CD4-positive, alpha-beta T cell treated with Interferon alpha-2 for 1 hour (primary cell): ENCODE measurements around the gene SLC39A11.
"Not testable (repeated sequence)": the region's sequence is repeated elsewhere in the genome, so short reads cannot be mapped to it uniquely, and the experiment has no call there.

Source experiments
- DNase-seq, 2 donors: peaks; one replicate each; pipeline ENCODE4 v3.0.0-alpha.2; 2020 to 2022

The SLC39A11 gene

DNA sequence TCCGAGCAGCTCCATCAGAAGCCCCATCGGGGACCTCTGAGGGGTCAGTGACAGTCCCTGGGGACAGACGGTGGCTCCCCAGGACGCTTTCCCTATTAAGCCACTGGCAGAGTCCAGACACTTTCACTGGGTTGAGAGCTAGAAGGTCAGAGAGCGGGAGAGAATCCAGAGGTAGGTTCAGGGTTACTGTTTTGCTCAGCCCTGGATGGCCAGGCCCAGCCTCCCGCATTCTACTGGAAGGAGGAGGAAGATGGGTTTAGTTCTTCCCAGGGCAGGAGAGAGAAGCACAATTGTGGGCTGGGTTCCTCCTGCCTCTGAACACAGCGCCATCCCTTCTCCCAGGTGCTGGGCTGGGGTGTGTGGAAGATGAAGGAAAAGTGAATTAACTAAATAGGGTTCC is 452.8 kb downstream of the SLC39A11 start:
- no peak for DNase-seq

DNA sequence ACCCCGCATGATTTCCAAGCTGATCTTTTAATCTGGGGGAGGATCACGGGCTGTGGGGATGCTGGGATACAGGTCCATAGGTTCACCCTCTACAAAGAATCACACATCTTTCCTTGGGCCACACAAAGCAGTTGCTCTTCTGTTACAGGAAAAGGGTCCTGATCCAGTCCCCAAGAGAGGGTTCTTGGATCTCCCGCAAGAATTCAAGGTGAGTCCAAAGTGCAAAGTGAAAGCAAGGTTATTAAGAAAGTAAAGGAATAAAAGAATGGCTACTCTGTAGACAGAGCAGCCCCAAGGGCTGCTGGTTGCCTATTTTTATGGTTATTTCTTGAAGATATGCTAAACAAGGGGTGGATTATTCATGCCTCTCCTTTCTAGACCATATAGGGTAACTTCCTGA is 453.6 kb downstream of the SLC39A11 start:
- DNase-seq = not testable (repeated sequence)

- no peak for DNase-seq
Measured at GRCh38 chr17:72635034-72635635, 457.4 kb downstream of the SLC39A11 start.

DNA sequence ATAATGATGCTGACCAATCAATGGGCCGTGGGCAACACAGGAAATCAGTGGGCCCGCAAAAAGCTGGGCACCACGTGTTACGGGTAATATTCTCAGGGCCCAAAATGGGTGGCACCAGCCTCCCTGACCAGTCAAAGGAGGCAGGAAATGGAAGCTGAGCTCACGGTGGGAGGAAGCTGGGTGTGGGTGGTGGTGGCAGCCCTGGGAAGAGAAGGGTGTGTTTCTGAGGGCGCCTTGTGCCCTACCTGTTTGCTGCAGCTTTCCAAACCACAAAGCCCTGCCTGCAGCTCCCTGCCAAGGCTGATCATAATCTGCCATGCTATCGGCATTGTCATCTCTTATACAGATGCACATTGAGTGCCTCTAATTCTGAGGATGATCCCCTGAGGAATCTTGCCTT is 457.9 kb downstream of the SLC39A11 start:
- peak in 1 of 2 donors; percentile 17 for DNase-seq

- DNase-seq = no peak
Measured at GRCh38 chr17:72631949-72632684, 460.4 kb downstream of the SLC39A11 start.

DNA sequence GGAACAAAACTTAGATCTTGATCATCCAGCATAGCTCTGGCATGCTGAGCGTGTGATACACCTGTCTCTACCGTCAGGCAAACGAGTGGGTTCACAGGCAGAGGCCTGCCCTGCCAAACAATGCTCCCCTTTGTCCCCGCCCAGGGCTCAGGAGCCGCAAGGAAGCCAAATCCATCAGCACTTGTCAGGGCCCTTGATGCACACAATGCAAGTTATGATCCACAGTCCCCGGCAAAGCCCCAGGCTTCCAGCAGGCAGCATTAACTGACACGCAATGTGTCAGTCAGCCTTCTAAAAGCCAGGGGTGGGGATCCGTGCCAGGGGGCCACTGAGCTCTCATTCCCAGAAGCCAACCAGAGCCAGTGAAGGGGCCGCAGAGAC is 460.9 kb downstream of the SLC39A11 start:
- DNase-seq = no peak

- DNase-seq = no peak
Measured at GRCh38 chr17:72624652-72625051, 467.8 kb downstream of the SLC39A11 start.

DNA sequence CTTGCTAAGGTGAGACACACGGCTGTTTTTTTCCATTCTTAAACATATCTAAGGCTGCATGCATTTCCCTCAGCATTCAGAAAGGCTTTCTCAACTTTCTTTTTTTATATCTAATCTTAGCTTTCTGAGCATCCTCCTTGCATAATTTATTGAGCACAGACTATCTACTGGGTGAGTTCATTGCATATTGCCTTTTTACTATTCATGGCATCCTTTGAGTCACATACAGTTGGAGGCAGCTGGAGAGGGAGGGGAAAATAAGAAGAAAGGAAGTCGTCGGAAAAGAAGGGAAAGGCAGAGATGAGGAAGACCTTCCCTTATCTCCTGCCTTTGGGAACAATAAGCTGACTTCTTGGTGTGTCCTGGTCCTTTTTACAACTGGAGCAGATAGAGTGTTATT is 468.3 kb downstream of the SLC39A11 start:
- no peak for DNase-seq

GRCh38 chr17:72622661-72623433 is 469.6 kb downstream of the SLC39A11 start:
- no peak for DNase-seq

DNA sequence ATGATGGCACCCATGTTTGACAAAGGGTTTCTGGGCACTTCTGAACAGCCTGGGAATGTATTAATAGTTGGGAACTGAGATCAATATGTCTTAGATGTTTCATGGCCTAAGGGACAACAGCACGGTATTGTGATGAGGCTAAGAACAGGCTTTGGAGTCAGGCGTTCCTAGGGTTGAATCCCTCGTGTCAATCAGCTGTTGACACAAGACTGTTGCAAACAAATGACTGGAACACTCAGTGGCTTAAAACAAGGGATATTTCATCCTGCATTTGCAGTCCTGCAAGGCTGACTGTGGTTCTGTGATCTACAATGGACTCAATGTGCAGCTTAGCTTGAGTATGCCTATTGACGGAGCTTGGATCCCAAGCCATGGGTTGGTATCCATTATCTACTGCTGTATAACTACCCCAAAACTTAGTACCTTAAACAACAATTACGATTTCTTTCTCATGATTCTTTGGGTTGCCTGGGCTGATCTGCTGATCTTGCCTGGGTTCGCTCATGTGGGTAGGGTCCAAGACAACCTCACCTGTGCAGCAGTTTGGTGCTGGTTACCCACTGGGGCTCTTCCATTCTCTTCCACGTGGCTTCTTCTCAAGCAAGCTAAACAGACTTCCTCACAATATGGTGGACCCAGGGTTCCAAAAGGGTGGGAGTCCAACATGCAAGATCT is 472.4 kb downstream of the SLC39A11 start:
- no peak for DNase-seq

DNA sequence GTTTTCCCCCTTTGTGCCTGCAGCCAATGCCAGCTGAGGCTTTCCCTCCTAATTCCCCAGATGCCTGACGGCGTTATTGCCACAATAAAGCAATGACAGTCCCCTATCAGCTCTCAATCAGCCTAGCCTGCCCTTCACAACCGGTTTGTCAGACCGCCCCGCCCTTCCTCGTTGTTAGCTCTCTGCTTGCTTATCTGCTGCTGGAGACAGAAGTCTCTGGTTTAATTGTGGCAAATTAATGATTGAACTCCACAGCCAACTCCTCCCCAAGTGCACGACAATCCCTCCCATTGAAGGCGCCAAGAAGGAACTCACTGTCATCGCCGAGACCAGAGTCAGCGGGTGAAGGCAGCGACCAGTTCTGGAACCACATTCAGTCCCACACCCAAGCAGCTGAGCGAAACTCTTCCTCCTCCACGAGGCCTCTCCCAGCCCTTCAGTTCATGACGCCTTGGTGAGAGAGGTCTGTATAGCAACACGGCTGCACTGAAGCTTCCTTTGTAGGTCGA is 474.4 kb downstream of the SLC39A11 start:
- peak in 1 of 2 donors; percentile 59 for DNase-seq

DNA sequence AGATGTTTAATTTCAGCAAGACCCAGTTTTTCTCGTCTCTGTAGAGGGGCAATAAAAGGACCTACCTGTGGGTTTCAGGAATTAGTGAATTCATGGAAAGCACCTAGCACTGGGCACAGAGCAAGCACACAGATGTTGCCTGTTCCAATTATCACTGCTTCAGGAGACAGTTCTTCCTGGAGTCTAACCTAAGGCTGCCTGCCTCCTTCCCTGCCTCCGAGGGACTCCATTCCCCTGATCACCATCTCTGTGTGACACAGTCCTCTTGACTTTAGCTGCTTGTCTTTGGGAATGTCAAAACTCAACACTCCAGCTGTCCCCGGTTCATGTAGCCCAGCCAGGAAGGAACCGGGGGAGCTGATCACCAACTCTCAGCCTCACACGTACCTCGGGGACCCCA is 474.9 kb downstream of the SLC39A11 start:
- DNase-seq = no peak

DNA sequence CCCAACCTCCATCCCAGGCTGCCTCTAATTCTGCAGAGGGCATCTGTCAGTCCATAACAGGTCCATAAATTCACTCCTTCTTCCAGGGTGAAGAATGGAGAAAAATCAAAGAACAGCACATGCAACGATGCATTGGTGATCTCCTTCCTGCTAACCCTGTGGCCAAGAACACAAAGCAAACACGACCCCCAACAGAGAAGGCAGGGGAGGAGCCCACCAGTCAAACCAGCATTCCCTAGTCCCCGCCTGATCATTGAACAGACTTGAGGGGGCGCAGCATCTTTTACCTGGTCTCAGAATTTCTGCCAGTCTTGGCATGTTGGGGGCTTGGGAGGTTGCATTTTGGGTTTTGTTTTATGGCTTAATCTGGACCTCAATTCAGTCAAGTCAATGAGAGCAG is 476.0 kb downstream of the SLC39A11 start:
- DNase-seq = no peak

DNA sequence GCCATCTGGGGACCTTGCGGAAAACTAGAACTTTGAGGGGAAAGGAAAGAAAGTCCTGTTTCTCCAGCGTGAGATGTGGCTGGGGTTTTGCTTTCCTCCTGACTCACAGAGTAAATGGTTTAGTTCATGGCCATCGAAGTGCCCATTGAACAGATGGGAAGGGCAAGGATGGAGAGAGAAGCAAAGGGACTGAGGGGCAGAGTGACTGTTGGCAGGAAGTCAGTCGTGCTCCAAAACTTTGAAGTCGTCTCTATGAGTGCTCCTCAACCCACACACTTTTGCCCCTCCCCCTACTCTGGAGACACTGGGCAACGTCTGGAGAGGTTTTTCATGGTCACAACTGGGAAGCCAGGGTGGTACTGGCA is 476.9 kb downstream of the SLC39A11 start:
- DNase-seq = no peak

- no peak for DNase-seq
Measured at GRCh38 chr17:72614871-72615626, 477.4 kb downstream of the SLC39A11 start.

GRCh38 chr17:72614476-72614870 is 478.0 kb downstream of the SLC39A11 start:
- no peak for DNase-seq

- DNase-seq = no peak
Measured at GRCh38 chr17:72613806-72614292, 478.6 kb downstream of the SLC39A11 start.

DNA sequence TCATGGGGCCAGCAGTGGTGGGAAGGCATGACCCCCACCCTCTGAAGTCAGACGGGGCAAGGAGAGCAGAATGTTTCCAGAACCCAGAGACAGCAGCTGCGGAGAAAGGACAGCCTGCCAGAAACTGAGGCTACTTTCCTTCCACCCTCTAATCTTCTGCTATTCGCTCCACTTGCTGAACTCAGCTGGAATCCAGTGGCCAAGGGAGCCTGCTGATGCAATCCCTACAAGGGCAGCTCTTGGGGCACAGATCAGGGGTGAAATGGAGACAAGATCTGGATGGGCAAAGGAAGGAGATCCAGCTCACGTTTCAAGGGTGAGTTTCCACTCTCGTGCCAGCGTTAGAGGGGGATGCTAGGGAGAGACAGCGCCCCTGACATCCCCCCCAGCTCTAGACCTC is 479.1 kb downstream of the SLC39A11 start:
- DNase-seq = no peak

GRCh38 chr17:72611172-72611571 is 481.3 kb downstream of the SLC39A11 start:
- DNase-seq = no peak

GRCh38 chr17:72609501-72609900 is 483.0 kb downstream of the SLC39A11 start:
- no peak for DNase-seq

DNA sequence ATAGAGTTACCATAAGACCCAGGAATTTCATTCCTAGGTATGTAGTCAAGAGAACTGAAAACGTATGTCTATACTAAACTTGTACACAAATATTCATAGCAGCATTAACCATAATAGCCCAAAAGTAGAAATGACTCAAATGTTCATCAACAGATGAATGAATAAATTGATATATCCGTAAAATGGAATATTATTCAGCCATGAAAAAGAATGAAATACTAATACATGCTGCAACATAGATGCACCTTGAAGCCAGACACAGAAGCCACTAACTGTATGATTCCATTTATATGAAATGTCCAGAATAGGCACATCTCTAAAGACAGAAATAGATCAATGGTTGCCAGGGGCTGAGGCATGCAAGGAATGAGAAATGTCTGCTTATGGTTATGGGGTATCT is 484.1 kb downstream of the SLC39A11 start:
- DNase-seq = no peak

- DNase-seq = no peak
Measured at GRCh38 chr17:72606656-72607055, 485.8 kb downstream of the SLC39A11 start.
